A673 (cell line): ENCODE results near the gene HELZ2. TPM values are rescaled to one million over a fixed set of nuclear protein-coding genes. Genes with fewer than 3 reads are reported as not detected.

Experiments
- BruUV-seq: library from RNA; stranded (reverse); fragments of 400-500 nt; replicated peaks from 2 replicates; lab custom pipeline; 2021; lab: Mats Ljungman, UMichigan
- CTCF ChIA-PET: fragments of 300-600 bp; sonication (Branson Sonifier 250); formaldehyde crosslinking; loops from one replicate; lab custom pipeline; 2022; ENCODE audit warnings: antibody characterized with exemption; lab: Charles Lee
- POLR2A ChIA-PET: fragments of 300-600 bp; sonication (Branson Sonifier 250); formaldehyde crosslinking; loops from one replicate; lab custom pipeline; 2022; ENCODE audit warnings: antibody characterized with exemption; ENCODE audit not compliant: low non-redundant PET; lab: Charles Lee
- DNase-seq: peaks from one replicate; pipeline ENCODE4 v3.0.0-alpha.2; 2015; ENCODE audit warnings: low spot score
- H3K27ac ChIP-seq: fragments of 200-600 bp; sonication (generic); 2 replicates; pipeline ENCODE4 v1.5.1; 2016; ENCODE audit warnings: mixed run types, low read depth, mild to moderate bottlenecking, mixed read lengths, antibody characterized with exemption, low read length; ENCODE audit not compliant: poor library complexity, severe bottlenecking
- H3K27me3 ChIP-seq: fragments of 200-600 bp; sonication (generic); replicated peaks from 2 replicates; pipeline ENCODE4 v1.6.1; 2017; ENCODE audit warnings: mixed run types, low read depth, mild to moderate bottlenecking, mixed read lengths, antibody characterized with exemption, low read length; ENCODE audit not compliant: insufficient read depth, poor library complexity
- H3K36me3 ChIP-seq: fragments of 200-600 bp; sonication (generic); 2 replicates; pipeline ENCODE4 v1.6.1; 2016; ENCODE audit warnings: mixed run types, mild to moderate bottlenecking, mixed read lengths, antibody characterized with exemption, low read length; ENCODE audit not compliant: insufficient read depth, poor library complexity, severe bottlenecking
- H3K4me1 ChIP-seq: fragments of 200-600 bp; sonication (generic); 2 replicates; pipeline ENCODE4 v1.6.1; 2017; ENCODE audit warnings: mixed run types, mild to moderate bottlenecking, mixed read lengths, antibody characterized with exemption, low read length; ENCODE audit not compliant: insufficient read depth, poor library complexity, severe bottlenecking
- H3K4me3 ChIP-seq: fragments of 200-600 bp; sonication (generic); 2 replicates; pipeline ENCODE4 v1.5.1; 2016; ENCODE audit warnings: low read depth, mixed run types, mild to moderate bottlenecking, mixed read lengths, low read length; ENCODE audit not compliant: poor library complexity, severe bottlenecking
- H3K9me3 ChIP-seq: fragments of 200-600 bp; sonication (generic); 2 replicates; pipeline ENCODE4 v1.6.1; 2016; ENCODE audit warnings: mixed run types, low read depth, mild to moderate bottlenecking, mixed read lengths, antibody characterized with exemption, low read length; ENCODE audit not compliant: poor library complexity, severe bottlenecking
- CTCF ChIP-seq: fragments of 300-800, 200-600 bp; sonication (generic); conservative IDR thresholded peaks from 2 replicates; pipeline ENCODE4 v1.5.1; 2017; ENCODE audit warnings: low read depth, mild to moderate bottlenecking, antibody characterized with exemption, low read length, moderate library complexity, mixed read lengths
- EZH2 ChIP-seq: fragments of 200-600 bp; sonication (generic); IDR thresholded peaks from 2 replicates; pipeline ENCODE4 v1.6.1; 2017; ENCODE audit warnings: borderline replicate concordance, low read depth, mild to moderate bottlenecking, mixed read lengths, antibody characterized with exemption, low read length; ENCODE audit not compliant: poor library complexity, severe bottlenecking
- intact Hi-C: fragments of 100-400 bp; cut with micrococcal nuclease; formaldehyde crosslinking; loops from one replicate; pipeline ENCODE4 v1.10.0; 2022; ENCODE audit not compliant: unreplicated experiment
- total RNA-seq: library from RNA; stranded (reverse); gene quantifications from 2 replicates; pipeline ENCODE4 v1.2.3, GENCODE V29; 2021

Gene HELZ2
- total RNA-seq, 1 experiment from 2014 or later, result 21.0 TPM

DNA sequence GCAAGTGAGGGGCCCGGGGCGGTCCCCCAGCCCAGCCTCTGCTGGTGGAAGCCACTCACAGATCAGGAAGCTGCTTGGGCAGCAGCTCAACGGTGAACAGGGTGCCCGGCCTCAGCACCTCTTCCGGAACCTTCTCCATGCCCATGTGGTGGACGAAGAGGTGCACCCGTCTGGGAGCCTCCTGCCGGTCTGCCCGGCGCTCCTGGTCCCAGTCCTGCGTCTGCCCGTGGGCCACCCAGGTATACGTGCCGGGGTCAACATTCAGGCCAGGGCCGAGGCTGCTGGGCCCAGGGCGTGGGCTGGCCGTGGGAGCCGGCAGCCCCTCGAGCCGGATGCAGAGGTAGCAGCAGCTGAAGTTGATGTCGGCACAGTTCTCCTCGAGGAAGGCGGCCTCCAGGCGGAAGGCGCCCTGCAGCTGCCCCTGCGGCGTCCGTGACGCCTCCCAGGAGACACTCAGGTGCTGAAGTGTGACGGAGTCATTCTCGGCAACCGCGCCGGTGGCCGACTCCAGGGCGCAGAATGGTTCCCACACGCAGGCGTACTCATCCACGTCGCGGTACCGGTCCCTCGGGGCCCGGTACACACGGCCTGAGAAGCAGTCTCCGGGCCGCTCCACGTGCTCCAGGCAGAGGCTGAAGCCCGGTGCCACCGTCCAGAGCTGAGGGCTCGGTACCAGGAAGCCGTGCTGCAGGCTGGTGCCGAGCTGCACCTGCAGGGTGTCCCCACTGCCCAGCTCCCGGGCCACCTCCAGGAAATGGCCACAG, 11.4 kb downstream of the HELZ2 start:
- no peaks in the 10 kb centered on the region for H3K27me3 ChIP-seq
- CTCF ChIA-PET, result no interaction called here
- DNase-seq, result no peak
- H3K9me3 ChIP-seq, result no peaks in the 10 kb centered on the region
- H3K4me1 ChIP-seq, result no peaks in the 10 kb centered on the region
- H3K27ac ChIP-seq, result no peak overlapping the region
- no peak overlapping the region for H3K4me3 ChIP-seq
- TF ChIP-seq CTCF (no peak), EZH2 (no peak)
- BruUV-seq, result no TSS peak
- POLR2A ChIA-PET, result no interaction called here
- H3K36me3 ChIP-seq, result no peaks in the 10 kb centered on the region
- intact Hi-C loops, result no loop called here

- TF ChIP-seq CTCF, result no peak
- no peak for TF ChIP-seq EZH2
- DNase-seq, result no peak
- no peaks in the 10 kb centered on the region for H3K27me3 ChIP-seq
- CTCF ChIA-PET, result no interaction called here
- no TSS peak for BruUV-seq
- no peaks in the 10 kb centered on the region for H3K9me3 ChIP-seq
- H3K36me3 ChIP-seq, result no peaks in the 10 kb centered on the region
- POLR2A ChIA-PET, result no interaction called here
- H3K4me3 ChIP-seq, result no peak overlapping the region
- no peaks in the 10 kb centered on the region for H3K4me1 ChIP-seq
- intact Hi-C loops, result no loop called here
- H3K27ac ChIP-seq, result no peak overlapping the region
Measured at GRCh38 chr20:63561624-63562396, 12.2 kb downstream of the HELZ2 start.

DNA sequence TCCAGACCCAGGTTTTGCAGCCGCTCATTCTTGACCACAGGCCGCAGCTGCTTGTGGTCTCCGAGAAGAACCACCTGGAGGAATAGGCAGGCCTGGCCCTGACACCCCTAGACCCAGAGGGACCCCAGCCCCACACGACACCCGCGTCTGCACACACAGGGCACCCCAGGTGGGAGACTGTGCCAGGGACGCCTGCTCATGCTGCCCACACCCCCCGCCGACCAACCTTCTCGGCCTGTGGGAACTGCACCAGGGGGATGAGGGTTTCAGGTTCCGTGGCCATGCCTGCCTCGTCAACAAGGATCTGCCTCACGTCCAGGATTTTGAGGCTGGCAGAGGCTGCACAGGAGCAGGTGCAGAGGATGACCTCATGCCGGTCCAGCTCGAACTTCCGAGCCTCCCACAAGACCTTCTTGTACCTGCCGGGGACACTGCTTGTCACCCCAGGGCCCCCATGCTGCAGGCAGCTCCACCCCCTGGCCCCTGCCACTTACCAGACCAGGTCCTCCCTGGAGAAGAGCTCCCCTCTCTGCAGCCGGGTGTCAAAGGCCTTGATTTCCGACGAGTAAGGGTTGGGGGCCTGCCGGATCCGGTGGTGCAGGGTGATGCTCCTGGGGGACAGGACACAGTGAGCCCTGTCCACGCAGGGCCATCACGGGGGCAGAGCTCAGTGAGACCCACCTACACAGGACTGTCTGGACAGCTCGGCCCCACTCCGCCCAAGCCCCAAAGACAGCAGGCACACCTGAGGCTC, 13.0 kb downstream of the HELZ2 start:
- intact Hi-C loops, result no loop called here
- H3K27ac ChIP-seq, result no peak overlapping the region
- CTCF ChIA-PET, result no interaction called here
- no peak for DNase-seq
- H3K4me1 ChIP-seq, result no peaks in the 10 kb centered on the region
- H3K4me3 ChIP-seq, result no peak overlapping the region
- BruUV-seq, result no TSS peak
- no peaks in the 10 kb centered on the region for H3K9me3 ChIP-seq
- POLR2A ChIA-PET, result no interaction called here
- no peaks in the 10 kb centered on the region for H3K36me3 ChIP-seq
- no peaks in the 10 kb centered on the region for H3K27me3 ChIP-seq
- TF ChIP-seq CTCF, result no peak
- TF ChIP-seq EZH2, result no peak
